ENCODE results near the gene PDCD1LG2. TPM values are rescaled to one million over a fixed set of nuclear protein-coding genes. Genes with fewer than 3 reads are reported as not detected.
"Not testable (repeated sequence)": the region's sequence is repeated elsewhere in the genome, so short reads cannot be mapped to it uniquely, and the experiment has no call there.

PDCD1LG2 gene
- total RNA-seq (2014; rRNA removed; shearing (Covaris generic); ENCODE audit: low replicate concordance), result not detected in 2 replicates

- DNase-seq (ENCODE audit: low read depth), result no peak
- in situ Hi-C loops (cut with HindIII; ENCODE audit: low pct_unique_long_range_greater_than_20kb, low sequenced_read_pairs), result no loop called here
Observed at GRCh38 chr9:5510360-5510931, at the start of gene PDCD1LG2. PDCD1LG2 (plus strand) TSS chr9:5510531; CDS start chr9:5522547, 12,016 bp downstream.

GRCh38 chr9:5464831-5465330 is 45.5 kb upstream of the PDCD1LG2 start:
- in situ Hi-C loops (cut with HindIII; ENCODE audit: low pct_unique_long_range_greater_than_20kb, low sequenced_read_pairs); DNase-seq (ENCODE audit: low read depth): not testable (repeated sequence)

- DNase-seq (ENCODE audit: low read depth), result no peak
- in situ Hi-C loops (cut with HindIII; ENCODE audit: low pct_unique_long_range_greater_than_20kb, low sequenced_read_pairs), result no loop called here
Observed at GRCh38 chr9:5466005-5466404, 44.3 kb upstream of the PDCD1LG2 start.

GRCh38 chr9:5466766-5467165 is 43.6 kb upstream of the PDCD1LG2 start:
- in situ Hi-C loops (cut with HindIII; ENCODE audit: low pct_unique_long_range_greater_than_20kb, low sequenced_read_pairs), result no loop called here
- no peak for DNase-seq (ENCODE audit: low read depth)

GRCh38 chr9:5468850-5469249 is 41.5 kb upstream of the PDCD1LG2 start:
- in situ Hi-C loops (cut with HindIII; ENCODE audit: low pct_unique_long_range_greater_than_20kb, low sequenced_read_pairs), result no loop called here
- no peak for DNase-seq (ENCODE audit: low read depth)

DNA sequence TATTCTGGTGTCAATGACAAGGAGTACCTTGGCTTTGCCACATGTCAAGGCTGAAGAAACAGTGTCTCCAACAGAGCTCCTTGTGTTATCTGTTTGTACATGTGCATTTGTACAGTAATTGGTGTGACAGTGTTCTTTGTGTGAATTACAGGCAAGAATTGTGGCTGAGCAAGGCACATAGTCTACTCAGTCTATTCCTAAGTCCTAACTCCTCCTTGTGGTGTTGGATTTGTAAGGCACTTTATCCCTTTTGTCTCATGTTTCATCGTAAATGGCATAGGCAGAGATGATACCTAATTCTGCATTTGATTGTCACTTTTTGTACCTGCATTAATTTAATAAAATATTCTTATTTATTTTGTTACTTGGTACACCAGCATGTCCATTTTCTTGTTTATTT is 40.2 kb upstream of the PDCD1LG2 start:
- in situ Hi-C loops (cut with HindIII; ENCODE audit: low pct_unique_long_range_greater_than_20kb, low sequenced_read_pairs), result no loop called here

DNA sequence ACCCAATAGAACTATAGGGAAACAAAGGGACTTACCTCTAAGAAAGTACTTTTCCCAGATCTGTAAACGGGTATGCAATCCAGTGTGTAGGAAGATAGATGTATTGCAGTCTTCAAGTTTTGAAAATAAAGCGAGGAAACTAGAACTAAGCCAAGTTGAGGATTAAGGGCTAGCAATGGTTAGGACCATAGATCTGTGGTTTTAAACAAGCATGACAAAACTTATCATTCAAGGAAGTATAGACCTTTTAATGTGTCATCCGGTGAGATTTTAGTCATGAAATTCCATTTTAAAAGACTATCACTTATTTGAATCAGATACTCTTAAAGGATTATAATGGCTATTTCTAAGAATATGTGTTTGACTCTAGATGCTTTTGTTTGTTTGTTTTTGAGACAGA is 39.5 kb upstream of the PDCD1LG2 start:
- in situ Hi-C loops (cut with HindIII; ENCODE audit: low pct_unique_long_range_greater_than_20kb, low sequenced_read_pairs), result no loop called here
- DNase-seq (ENCODE audit: low read depth), result no peak

More for the DNA sequence above, 40.2 kb upstream of the PDCD1LG2 start:
- no peak for DNase-seq (ENCODE audit: low read depth)

DNA sequence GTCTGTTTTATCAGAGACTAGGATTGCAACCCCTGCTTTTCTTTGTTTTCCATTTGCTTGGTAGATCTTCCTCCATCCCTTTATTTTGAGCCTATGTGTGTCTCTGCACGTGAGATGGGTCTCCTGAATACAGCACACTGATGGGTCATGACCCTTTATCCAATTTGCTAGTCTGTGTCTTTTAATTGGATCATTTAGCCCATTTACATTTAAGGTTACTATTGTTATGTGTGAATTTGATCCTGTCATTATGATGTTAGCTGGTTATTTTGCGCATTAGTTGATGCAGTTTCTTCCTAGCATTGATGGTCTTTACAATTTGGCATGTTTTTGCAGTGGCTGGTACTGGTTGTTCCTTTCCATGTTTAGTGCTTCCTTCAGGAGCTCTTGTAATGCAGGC is 34.7 kb upstream of the PDCD1LG2 start:
- in situ Hi-C loops (cut with HindIII; ENCODE audit: low pct_unique_long_range_greater_than_20kb, low sequenced_read_pairs); DNase-seq (ENCODE audit: low read depth): not testable (repeated sequence)

DNA sequence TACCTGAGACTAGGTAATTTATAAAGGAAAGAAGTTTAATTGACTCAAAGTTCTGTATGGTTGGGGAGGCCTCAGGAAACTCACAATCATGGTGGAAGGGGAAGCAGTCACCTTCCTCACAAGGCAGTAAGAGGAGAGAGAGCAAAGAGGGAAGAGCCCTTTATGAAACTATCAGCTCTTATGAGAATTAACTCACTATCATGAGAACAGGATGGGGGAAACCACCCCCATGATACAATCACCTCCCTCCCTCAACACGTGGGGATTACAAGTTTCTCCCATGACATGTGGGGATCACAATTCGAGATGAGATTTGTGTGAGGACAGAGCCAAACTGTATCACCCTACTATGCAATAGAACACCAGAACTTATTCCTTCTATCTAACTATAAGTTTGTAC is 32.1 kb upstream of the PDCD1LG2 start:
- no peak for DNase-seq (ENCODE audit: low read depth)
- in situ Hi-C loops (cut with HindIII; ENCODE audit: low pct_unique_long_range_greater_than_20kb, low sequenced_read_pairs), result no loop called here

DNA sequence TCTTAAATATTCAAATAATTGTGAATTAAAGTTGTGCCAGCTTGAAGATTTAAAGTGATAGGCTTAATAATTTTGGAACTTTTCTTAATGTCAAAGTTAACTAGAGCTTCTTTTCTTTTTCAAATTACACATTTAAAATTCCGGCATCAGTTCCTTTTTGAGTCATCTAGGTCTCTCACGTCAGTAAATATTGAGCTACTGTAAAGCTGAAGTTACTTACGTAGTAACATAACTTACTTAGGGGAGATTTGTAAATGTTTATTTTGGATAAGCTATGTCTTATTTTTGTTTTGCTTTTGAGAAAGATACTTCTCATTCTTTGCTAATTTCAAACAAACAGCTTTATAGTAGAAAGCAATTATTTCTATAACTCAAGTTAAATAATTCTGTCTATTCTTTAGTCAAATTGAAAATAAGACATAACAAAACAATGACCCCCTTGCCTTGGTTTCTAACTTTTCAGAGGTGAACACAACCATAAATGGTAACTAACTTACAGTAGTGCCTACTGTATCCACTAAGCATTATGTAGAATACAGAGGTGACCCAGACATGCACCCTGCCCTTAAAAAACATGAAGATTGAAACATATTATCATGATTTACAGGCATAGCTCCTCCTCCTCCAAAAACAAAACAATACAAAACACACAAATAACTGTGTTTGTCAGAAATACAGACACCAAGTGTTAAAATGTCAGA is 30.2 kb upstream of the PDCD1LG2 start:
- in situ Hi-C loops (cut with HindIII; ENCODE audit: low pct_unique_long_range_greater_than_20kb, low sequenced_read_pairs), result no loop called here

GRCh38 chr9:5480919-5481318 is 29.4 kb upstream of the PDCD1LG2 start:
- in situ Hi-C loops (cut with HindIII; ENCODE audit: low pct_unique_long_range_greater_than_20kb, low sequenced_read_pairs), result no loop called here
- no peak for DNase-seq (ENCODE audit: low read depth)

More for the DNA sequence above, 30.2 kb upstream of the PDCD1LG2 start:
- DNase-seq (ENCODE audit: low read depth), result no peak

DNA sequence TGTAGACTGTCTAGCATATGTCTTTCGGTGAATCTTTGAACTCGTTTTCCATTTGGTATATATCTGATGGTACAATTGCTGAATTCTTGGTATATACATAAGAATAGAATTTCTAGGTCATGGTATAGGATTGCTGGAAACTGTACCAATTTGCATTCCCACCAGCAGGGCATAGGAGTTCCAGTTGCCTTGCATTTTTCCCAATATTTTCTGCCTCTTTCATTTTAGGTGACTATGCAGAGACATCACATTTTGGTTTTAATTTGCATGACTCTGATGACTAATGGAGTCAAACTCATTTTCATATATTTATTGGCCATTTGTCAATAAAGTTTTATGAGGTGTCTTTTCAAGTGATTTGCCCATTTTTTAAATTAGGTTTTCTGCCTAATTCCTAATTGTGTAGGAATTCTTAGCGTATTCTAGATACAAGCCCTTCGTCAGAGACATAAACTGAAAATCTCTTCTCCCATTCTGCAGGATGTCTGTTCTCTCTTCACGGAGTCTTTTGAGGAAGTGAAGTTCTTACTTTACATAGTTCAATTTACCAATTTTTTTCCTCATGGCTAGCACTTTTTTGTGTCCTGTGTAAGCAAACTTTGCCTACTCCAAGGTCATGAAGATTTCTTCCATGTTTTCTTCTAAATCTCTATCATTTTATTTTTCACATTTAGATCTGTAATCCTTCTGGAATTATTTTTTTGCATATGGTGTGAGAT is 28.9 kb upstream of the PDCD1LG2 start:
- in situ Hi-C loops (cut with HindIII; ENCODE audit: low pct_unique_long_range_greater_than_20kb, low sequenced_read_pairs), result no loop called here
- DNase-seq (ENCODE audit: low read depth), result no peak

- no peak for DNase-seq (ENCODE audit: low read depth)
- in situ Hi-C loops (cut with HindIII; ENCODE audit: low pct_unique_long_range_greater_than_20kb, low sequenced_read_pairs), result no loop called here
Observed at GRCh38 chr9:5482194-5482593, 28.1 kb upstream of the PDCD1LG2 start.

DNA sequence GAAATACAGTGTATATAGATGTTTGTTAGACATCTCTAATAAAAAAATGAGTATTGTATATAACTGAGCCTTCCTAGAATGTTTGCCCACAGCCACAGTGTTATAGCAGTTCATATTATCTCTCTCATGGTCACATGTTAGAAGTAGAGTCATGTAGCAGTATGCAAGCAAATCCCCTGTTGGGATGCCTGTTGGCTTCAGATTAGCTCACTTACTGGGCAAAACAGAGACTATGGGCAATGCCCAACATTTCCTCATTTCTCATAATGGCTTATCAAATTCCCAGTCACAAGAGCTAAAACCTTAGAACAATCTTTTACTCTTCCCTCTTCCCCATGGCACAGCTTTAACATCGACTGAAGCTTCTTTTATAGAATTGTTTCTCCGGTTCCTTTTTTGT is 27.0 kb upstream of the PDCD1LG2 start:
- DNase-seq (ENCODE audit: low read depth), result no peak
- in situ Hi-C loops (cut with HindIII; ENCODE audit: low pct_unique_long_range_greater_than_20kb, low sequenced_read_pairs), result no loop called here

GRCh38 chr9:5485378-5486085 is 24.8 kb upstream of the PDCD1LG2 start:
- in situ Hi-C loops (cut with HindIII; ENCODE audit: low pct_unique_long_range_greater_than_20kb, low sequenced_read_pairs), result no loop called here
- DNase-seq (ENCODE audit: low read depth), result no peak

- in situ Hi-C loops (cut with HindIII; ENCODE audit: low pct_unique_long_range_greater_than_20kb, low sequenced_read_pairs), result no loop called here
Observed at GRCh38 chr9:5486988-5487387, 23.3 kb upstream of the PDCD1LG2 start.

DNA sequence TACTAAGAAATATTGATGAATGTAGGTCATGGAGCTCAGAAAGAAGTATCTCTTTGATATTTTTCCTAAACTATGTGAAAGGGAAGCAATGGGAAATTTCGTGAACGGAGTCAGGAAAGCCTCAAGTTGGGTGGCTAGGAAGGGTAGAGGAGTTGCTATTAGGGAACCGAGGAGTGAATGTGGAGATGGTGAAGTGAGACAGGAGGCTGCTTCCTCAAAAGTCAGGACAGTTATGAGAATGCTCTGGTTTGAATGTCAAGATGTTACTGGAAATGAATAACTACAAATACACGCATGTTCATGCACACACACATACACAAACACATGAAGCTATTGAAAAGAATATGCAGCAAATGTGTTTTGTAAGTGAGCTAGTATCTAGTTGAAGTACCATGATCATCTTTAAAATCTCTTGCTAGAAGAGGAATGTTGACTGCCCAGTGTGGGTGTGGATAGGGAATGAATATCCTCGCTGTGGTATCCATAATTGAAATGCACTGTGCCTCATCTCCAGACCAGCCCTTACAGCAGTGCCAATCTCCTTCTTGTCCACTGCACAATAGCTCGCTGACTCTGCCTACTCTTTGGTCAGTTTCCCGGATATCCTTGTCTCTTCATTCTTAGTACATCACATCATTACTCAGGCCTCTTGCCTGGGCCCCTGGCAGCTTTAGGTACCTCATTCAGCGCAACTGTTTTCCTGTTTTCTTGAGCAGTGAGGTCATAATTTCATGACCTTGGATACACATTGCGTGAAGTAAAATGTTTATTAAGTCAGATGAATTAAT is 21.9 kb upstream of the PDCD1LG2 start:
- in situ Hi-C loops (cut with HindIII; ENCODE audit: low pct_unique_long_range_greater_than_20kb, low sequenced_read_pairs), result no loop called here
- DNase-seq (ENCODE audit: low read depth), result no peak

More at GRCh38 chr9:5486988-5487387, 23.3 kb upstream of the PDCD1LG2 start:
- no peak for DNase-seq (ENCODE audit: low read depth)
